Activated T-helper 1 cell treated with anti-CD3 and anti-CD28 coated beads, Interleukin-2, amount 50 U/mL, for 16 hours (primary cell): ENCODE measurements around the gene CAMK1D.
"Not testable (repeated sequence)": the region's sequence is repeated elsewhere in the genome, so short reads cannot be mapped to it uniquely, and the experiment has no call there.

Experiments
- DNase-seq, 2 donors: peaks; one replicate each; pipeline ENCODE4 v3.0.0-alpha.2; 2020; ENCODE audit warnings: low read depth in 1 of 2, low spot score in 1 of 2

The CAMK1D gene

DNA sequence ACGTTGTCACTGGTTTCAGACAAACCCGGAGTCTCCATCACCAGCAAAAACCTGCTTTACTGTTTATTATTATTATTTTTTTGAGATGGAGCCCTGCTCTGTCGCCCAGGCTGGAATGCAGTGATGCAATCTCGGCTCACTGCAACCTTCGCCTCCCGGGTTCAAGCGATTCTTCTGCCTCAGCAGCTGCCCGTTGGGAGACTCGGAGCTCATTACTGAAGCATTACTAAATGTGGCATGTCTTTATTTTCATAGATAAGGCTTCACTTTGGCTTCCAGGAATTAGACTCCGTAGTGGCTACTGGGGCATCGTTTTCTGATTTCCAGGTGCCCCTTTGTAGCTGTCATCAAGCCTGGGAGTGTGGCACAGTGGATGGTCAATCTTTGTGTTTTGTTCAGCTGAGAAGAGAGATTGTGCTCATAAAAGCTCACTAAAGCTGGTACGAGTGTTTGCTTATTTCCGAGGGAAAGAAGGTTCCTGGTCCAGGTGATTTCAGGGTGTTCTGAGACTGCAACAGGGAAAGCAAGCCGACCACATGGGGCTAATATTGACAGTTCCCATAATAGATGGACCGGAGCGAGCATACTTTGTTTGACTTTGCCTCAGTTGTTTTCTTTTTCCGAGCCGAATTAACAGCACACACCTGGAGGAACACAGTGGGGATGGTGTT is 163.1 kb downstream of the CAMK1D start:
- DNase-seq, result no peak

DNA sequence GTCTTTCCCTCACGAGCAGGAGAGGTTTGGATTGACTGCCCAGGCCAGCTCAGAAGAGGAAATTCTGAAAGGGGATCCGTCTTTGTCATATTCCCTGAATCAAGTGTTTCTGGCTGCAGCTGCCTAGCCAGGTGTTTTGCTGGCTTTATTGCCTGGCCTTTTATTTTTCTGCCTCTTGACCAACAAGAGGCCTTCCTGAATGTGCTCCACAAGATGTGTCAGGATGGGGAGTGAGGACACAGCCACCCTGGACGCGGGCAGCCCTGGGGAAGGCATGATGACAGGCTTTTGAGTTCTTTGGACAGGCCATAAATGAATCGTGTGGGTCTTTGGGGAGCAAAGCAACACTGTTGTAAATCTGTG is 163.6 kb downstream of the CAMK1D start:
- no peak for DNase-seq

DNA sequence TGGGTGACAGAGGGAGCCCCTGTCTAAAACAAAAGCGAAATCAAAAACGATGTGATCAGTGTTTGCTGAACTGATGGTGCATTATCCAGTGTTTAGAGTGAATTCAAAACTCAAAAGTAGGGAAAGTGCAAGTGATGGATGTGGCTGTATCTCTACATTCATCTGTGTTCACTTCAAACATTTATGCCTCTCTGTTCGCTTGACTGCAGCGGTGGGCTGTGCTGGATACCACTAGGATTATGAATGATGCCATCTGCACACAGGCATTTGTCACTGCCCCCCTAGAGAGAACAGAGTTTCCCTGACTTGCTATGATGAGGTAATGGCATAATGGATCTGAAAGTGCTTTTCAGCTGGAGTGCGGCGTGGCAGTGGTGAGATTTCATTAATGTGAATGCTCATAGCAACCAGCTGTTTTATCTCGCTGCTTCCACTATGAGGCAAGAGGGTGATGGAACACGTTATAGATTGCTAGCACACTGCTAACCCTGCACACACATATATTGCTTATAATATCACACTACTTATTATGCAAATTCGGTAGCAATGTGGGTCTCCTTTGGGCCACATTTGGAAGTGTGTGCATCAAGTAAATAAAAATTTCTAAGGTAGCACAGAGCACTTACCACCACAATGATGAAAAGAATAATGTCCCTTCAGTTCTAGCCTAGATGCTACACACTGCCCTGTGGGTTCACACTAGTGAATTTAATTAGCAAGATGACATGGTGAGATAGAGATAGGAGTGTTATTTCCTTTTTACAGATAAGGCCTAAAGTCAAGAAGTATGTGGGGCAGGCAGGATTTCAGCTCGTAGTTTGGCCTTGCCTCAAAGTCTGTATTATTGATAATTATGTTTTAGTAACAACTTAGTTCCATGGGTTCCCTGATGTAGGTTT is 164.7 kb downstream of the CAMK1D start:
- no peak for DNase-seq

DNA sequence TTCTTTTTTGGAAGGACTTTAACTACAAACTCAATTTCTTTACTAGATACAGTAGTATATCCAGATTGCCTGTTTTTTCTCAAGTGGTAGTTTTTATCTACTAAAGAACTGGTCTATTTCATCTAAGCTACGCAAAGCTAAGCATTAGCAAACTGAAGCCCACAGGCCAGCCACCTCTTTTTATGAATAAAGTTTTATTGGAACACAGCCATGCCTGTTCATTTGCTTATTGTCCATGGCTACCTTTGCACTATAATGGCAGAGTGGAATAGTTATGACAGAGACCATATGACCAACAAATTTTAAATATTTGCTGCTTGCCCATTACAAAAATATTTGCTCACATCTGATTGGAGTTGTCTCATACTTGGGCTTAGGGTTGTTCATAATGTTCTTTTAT is 168.7 kb downstream of the CAMK1D start:
- no peak for DNase-seq

DNA sequence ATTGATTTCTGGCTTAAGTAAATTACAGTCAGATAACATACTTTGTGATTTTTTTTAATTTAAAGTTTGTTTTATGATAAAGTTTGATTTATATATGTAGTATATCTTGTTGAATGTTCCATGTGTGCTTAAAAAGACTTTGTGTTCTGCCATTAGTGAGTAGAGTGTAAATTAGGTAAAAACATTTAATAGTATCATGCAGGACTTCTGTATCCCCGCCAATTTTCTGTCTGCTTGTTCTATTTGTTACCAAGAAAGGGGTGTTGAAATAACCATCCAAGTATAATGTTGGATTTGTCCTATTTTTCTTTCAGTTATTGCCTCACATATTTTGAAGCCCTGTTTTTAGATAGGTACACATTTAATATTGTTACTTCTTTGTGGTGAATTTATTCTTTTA is 172.1 kb downstream of the CAMK1D start:
- DNase-seq, result no peak

DNA sequence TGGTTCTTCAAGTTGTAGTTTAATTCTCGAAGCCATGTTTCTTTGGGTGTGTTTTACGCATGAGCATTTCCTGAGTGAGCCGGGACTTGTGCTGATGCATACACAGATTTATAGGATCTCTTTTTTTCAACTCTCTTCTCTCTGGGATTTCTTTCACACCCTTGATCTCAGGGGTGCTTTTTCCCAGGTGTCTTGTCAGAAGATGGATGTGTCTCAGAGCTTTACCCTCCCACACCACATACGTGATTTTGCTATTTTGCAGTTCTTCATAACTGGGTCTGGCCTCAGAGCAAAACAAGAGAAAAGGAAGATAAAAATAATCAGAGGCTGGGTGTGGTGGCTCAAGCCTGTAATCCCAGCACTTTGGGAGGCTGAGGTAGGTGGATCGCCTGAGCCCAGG is 177.0 kb downstream of the CAMK1D start:
- no peak for DNase-seq

DNA sequence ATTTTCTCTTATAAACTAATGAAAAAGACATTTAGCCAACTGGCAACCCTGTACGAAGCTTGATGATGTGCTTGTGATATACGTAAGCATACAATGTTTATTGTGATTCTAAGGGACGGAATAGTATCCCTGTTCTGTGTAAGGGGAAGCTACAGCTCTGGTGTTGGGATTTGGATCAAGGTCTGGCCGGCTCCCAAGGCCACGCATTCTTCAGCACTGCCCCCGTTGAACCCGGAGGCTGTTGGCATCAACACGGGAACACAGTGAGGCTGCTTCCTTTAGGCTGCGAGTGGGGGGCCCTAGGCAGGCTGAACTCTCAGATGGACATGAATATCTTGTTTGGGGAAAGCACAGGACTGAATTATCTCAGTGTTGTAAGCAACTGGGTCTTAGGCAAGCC is 180.6 kb downstream of the CAMK1D start:
- DNase-seq, result no peak

DNA sequence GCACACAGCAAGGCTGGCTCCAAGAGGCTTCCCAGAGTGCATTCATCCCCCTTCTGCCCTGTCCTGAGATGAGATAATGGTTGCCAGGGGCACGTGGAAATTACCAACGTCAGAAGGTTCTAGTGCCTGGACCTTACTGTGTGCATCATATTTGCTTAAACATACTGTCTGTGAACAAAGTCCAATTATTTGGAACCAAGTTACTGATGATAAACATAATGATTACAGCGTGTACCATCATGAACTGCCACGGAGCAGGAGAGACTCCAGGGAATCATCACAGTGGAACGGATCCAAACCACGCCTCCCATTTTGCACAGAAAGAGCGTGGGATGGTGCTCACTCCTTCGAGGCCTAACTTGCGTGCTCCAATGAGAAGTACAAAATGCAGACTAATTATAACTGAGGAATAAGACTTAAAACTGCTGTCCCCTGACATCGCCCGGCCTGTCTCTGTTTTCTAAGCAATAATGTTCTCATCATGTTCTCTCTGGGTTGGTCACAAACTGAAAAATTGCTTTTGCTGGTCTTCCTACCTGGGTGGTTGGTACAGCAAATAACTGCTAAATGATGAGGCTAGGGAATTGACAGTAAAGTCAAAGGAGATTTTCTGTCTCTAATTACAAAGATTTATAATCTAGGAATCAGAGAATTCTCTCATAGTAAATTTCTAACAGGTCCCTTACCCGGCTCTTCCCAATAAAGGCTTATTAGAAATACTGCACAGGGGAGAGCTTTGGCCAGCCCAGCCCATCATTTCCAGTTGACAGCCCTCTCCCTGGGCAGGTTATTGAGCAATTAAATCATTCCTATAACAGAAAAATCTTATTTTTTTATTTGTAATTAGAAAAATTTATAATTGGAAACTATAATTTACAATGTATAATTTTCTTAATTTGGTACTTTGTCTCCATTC is 182.2 kb downstream of the CAMK1D start:
- DNase-seq, result no peak

DNA sequence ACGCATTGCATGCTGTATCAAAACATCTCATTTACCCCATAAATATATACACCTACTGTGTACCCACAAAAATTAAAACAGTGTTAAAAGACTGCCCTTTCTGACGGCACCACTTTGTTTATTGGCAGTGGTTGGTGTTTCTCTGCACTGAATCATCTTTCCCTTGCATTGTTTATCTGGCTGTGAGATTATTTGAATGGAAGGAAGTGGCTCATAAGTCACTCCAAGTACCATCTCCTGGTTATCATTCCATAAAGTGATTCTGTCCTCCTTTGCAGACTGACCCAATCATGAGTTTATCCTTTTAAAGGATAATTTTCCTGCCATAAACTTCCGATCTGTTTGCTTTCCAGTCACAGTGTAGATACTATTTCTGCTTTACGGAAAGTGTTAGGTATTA is 183.8 kb downstream of the CAMK1D start:
- DNase-seq, result no peak

DNA sequence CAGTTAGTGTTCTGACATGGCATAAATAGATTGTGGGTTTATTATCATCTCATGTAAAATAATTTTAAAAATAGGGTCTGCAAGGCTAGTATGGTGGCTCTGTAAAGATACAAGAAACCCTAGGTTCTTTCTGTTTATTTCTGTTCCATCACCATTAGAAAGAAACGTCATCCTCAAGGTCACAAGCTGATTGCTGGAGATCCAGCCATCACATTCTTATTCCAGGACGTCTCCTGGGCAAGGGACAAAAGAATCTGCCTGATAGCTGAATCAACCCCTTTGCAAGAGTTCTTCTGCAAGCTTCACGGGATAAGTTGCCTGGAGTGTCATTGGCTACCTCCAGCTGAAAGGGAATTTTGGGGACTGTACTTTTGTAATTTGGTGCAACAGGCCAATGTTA is 184.4 kb downstream of the CAMK1D start:
- DNase-seq, result no peak

DNA sequence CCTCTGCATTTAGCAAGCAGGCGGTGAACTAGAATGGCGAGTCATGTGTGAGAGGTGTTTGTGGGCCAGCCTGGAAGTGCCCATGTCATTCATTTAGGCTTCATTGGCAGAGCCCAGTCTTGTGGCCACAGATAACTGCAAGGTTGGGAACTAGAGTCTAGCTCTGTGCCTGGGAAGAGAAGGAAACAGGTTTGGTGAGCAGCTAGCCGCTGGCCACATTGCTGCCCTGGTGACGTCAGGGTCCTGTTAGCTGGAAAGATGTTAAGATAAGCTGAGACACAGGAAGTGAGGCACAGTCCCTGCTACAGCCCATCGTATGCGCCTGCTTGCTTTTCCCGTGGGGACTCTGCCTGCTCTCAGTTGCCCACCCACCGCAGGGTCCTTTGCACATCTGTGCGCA is 185.5 kb downstream of the CAMK1D start:
- DNase-seq, result no peak

DNA sequence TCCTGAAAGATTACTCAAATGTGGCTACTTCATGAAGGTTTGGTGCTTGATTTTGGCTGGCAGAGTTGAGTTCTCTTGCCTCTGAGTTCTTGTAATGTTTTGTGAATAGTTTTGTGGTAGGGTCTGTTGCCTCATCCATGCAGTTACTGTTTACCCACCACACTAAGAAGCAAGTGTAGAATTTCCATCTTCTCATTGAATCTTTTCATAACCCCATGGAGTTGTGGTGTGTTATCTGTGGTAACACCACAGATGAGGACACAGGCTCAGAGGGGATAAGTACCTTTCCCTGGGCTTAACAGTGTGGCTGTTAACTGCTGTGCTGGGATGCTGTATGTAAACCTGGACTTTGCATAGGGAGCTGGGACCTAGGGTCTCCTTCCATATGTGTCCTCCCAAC is 186.3 kb downstream of the CAMK1D start:
- DNase-seq, result no peak

DNA sequence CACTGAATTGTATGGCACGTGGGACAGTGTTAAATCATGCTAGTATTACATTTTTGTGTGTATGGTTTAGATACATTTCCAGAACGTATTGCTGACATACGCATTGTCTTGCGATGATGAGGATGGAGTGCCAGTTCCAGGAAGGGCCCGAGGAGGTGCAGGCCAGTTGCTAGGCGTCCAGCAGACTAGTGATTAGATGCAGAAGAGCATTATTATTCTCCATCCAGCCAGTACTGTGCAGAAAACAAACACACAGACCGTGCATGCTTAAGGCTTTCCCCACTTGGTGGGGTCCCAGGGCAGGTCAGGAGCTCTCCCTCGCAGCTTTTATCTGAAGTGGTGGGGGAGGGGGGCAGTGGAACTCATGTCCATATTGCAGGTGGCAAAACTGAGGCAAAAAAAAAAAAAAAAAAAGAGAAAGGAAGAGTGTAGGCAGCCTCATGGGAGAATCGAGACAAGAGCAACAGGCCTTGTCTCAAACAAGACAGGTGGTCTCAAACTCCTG is 189.2 kb downstream of the CAMK1D start:
- no peak for DNase-seq

DNA sequence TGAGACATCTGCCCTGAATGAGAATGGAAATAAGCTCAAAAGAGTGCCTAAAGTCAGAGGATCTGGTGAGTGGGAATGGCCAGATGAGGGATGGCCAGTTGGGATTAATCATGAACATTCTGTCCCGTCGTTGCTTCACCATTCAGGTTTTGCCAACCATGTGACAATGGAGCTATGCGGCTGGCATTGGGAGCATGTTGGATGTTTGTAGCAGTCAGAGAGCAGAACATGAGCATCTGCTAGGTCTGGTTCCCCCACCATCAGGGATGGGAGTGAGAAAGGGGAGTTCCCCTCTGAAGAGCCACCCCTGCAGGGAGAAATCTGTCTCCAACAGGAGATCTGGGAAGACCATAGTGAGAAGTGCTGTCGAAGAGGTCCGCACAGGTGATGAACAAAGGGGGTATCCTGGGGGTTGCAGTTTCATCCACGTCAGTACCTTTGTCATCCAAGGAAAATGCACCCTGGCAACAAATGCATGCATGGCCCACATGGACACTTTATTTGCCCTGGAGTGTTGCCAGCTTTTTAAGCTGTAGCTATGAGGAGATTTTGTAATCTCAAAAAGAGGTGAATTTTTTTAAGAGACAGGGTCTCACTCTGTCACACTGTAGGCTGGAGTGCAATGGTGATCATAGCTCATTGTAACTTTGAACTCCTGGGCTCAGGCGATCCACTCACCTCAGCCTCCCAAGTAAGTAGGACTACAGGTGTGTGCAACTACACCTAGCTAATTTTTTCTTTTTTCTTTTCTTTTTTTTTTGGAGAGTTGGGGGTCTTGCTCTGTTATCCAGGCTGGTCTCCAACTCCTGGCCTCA is 190.2 kb downstream of the CAMK1D start:
- DNase-seq, result no peak

DNA sequence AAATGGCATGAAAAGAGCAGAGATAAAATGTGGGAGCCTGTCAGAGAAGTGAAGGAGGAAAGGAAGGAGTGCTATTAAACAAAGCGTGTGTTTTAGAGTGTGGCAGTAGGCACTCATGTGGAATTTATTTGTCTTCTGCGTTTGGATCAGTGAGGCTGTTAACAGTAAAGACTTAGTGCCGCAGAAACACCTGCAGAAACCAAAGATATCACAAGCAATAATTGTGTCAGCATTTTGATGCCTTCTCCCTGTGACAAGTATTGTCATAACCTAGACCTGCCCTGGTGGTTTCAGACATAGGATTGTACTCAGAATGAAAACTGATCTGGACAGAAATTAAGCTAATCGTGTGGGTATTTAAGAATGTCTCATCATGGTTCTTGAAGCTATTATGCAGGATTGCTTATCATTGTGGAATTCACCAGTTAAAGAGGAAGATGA is 191.0 kb downstream of the CAMK1D start:
- DNase-seq, result no peak

DNA sequence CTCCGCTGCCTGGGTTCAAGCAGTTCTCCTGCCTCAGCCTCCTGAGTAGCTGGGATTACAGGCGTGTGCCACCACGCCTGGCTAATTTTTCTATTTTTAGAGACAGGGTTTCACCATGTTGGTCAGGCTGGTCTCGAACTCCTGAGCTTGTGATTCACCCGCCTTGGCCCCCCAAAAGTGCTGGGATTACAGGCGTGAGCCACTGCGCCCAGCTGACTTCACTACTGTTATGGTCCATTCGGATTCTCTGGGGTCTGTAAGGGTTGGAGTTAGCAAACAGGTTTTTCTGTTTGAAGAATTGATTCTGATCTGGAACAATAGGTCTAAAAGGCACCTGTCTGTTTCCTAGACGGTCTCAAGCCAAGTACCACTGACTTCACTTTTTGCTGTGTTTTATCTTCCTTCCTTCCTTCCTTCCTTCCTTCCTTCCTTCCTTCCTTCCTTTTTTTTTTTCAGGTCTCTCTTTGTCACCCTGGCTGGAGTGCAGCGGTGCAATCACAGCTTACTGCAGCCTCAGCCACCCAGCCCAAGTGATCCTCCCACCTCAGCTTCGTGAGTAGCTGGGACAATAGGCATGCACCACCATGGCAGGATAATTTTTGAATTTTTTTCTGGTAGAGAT is 192.2 kb downstream of the CAMK1D start:
- no peak for DNase-seq

DNA sequence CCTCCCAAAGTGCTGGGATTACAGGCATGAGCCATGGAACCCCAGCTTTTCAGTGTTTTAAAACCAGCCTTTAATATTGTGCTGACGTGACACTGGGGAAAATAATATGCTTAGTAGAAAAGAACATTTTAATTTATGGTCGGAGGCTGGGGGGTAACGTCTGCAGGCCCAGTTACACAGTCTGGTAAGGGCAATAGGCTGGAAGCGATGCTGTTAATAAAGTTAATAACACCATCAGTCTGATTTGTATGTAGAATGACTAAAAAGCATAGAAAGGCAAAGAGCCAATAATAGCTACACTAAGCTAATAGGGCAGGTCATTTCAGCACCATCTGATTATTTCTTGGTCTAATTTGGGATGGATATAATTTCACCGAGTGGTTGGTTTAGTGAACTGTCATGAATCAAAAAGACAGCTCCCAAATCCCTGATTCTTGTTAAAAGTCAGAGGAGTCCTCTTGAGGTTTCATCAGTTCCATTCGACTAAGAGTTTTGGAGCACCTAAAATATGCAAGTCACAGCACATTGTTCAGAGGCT is 192.9 kb downstream of the CAMK1D start:
- DNase-seq, result no peak

DNA sequence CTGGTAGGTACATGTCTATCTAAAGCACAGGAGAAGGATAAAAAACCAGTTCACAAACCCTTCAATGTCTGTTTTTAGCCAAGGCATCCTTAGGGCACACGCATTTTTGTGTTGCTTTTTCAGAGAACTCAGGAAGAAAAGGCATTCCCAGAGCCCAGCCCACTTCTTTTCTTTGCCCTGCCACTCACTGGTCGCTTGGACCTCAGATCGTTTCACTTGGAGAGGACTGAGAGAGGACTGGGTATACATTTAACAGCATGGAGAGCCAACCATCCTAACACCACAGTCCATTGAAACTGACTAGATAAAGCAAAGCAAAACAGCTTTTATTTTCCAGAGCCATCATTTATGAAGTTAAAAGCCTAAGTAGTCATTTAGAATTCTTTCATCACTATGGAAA is 194.2 kb downstream of the CAMK1D start:
- no peak for DNase-seq

DNA sequence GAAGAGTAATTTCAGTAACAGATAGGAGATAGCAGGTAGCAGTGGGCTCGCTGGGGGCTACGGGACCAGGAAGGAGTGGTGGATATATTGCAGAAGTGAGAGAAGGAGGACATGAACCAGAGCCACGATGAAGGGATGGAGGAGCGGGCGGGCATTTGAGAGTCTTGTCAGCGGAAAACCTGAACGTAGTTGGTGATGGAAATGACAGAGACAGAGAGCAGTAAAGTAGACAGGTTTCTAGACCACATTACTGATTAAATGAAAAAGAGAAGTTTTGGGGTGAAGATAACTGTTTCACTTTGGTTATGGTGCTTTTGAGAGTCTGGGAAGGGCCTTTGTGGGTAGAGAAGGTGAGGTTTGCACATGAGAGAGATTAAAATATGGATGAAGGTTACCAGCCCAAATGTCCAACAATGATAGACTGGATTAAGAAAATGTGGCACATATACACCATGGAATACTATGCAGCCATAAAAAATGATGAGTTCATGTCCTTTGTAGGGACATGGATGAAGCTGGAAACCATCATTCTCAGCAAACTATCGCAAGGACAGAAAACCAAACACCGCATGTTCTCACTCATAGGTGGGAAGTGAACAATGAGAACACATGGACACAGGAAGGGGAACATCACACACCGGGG is 196.9 kb downstream of the CAMK1D start:
- not testable (repeated sequence) for DNase-seq
